HCT116 (cell line): Measurements from ENCODE around the gene FAM24A. TPM values are rescaled to one million over a fixed set of nuclear protein-coding genes. Genes with fewer than 3 reads are reported as not detected.
A peak's percentile ranks its signal among the peaks of the same experiment; 100 is the strongest.

Source experiments
- ATAC-seq: fragments of 200-7000 bp; cut with Tn5 transposase; 2 replicates; pipeline ENCODE4 v1.9.1; 2020; ENCODE audit warnings: mild to moderate bottlenecking, moderate library complexity
- BruUV-seq: library from RNA; stranded (reverse); fragments of 400-500 nt; replicated peaks from 2 replicates; lab custom pipeline; 2021; lab: Mats Ljungman, UMichigan
- CTCF ChIA-PET: fragments of 300-600 bp; sonication (Branson Sonifier 250); formaldehyde crosslinking; loops from one replicate; lab custom pipeline; 2021; ENCODE audit warnings: antibody characterized with exemption; lab: Charles Lee
- POLR2A ChIA-PET: fragments of 300-600, 350-600 bp; sonication (Branson Sonifier 250); formaldehyde crosslinking; loops from one replicate; lab custom pipeline; 2021; ENCODE audit warnings: antibody characterized with exemption; lab: Charles Lee
- RAD21 ChIA-PET, 2 experiments: fragments of 300-600 bp; sonication (Branson Sonifier 250); formaldehyde crosslinking; loops; one replicate each; lab custom pipeline; 2023; ENCODE audit warnings: low total read pairs in 2 of 2; ENCODE audit not compliant: uncharacterized antibody in 2 of 2, unreplicated experiment in 2 of 2, low non-redundant PET in 1 of 2; lab: Charles Lee
- DNase-seq: peaks from one replicate; pipeline ENCODE4 v3.0.0-alpha.2; 2010; ENCODE audit warnings: low read depth, low spot score
- H2AFZ ChIP-seq: fragments of 200-600 bp; shearing (Covaris generic), sonication (generic); 2 replicates; pipeline ENCODE4 v1.6.1; 2017; ENCODE audit warnings: low read depth, mixed run types, mixed read lengths, antibody characterized with exemption, low read length; ENCODE audit not compliant: poor library complexity, severe bottlenecking
- H3K27ac ChIP-seq: 2 replicates; pipeline ENCODE4 v1.5.1; 2012; ENCODE audit warnings: low read depth, low read length
- H3K27me3 ChIP-seq: fragments of 200-600 bp; sonication (generic); 2 replicates; pipeline ENCODE4 v1.6.1; 2016; ENCODE audit warnings: mixed run types, low read length, mixed read lengths; ENCODE audit not compliant: insufficient read depth
- H3K36me3 ChIP-seq, 2 experiments: fragments of 200-500 bp in 1 of 2; fragments of 200-600 bp in 1 of 2; sonication (Bioruptor generic) in 1 of 2; sonication (generic) in 1 of 2; 2 replicates each; pipeline versions ENCODE4 v1.5.1 to v1.6.1; 2014 to 2016; ENCODE audit warnings: low read length in 2 of 2, inconsistent platforms in 1 of 2, mixed read lengths in 1 of 2, mixed run types in 1 of 2; ENCODE audit not compliant: insufficient read depth in 2 of 2, control insufficient read depth in 1 of 2
- H3K4me1 ChIP-seq, 2 experiments: fragments of 200-600 bp in 1 of 2; sonication (generic) in 1 of 2; 2 replicates each; pipeline versions ENCODE4 v1.5.1 to v1.6.1; 2012 to 2017; ENCODE audit warnings: low read length in 2 of 2, inconsistent platforms in 1 of 2, mild to moderate bottlenecking in 1 of 2, mixed read lengths in 1 of 2, mixed run types in 1 of 2, moderate library complexity in 1 of 2; ENCODE audit not compliant: insufficient read depth in 2 of 2, control insufficient read depth in 1 of 2
- H3K4me2 ChIP-seq: fragments of 200-600 bp; sonication (generic); 2 replicates; pipeline ENCODE4 v1.6.1; 2017; ENCODE audit warnings: mixed run types, low read length, mixed read lengths
- H3K4me3 ChIP-seq, 2 experiments: fragments of 200-600 bp in 1 of 2; sonication (generic) in 1 of 2; replicated peaks in 1 of 2; 2 replicates each; pipeline ENCODE4 v1.5.1; 2011 to 2016; ENCODE audit warnings: low read length in 2 of 2, control low read depth in 1 of 2, low read depth in 1 of 2, mild to moderate bottlenecking in 1 of 2, mixed read lengths in 1 of 2, mixed run types in 1 of 2
- H3K79me2 ChIP-seq: fragments of 200-600 bp; sonication (generic); 2 replicates; pipeline ENCODE4 v1.6.1; 2017; ENCODE audit warnings: mild to moderate bottlenecking, mixed run types, low read length, moderate library complexity, mixed read lengths; ENCODE audit not compliant: insufficient read depth
- H3K9ac ChIP-seq: fragments of 200-600 bp; sonication (generic); 2 replicates; pipeline ENCODE4 v1.6.1; 2016; ENCODE audit warnings: low read length, mixed read lengths
- H3K9me2 ChIP-seq: fragments of 200-600 bp; sonication (generic), shearing (Covaris generic); 2 replicates; pipeline ENCODE4 v1.6.1; 2017; ENCODE audit warnings: mixed run types, mild to moderate bottlenecking, moderate library complexity; ENCODE audit not compliant: insufficient read depth
- H3K9me3 ChIP-seq, 2 experiments: fragments of 200-500 bp in 1 of 2; fragments of 200-600 bp in 1 of 2; sonication (Bioruptor generic) in 1 of 2; sonication (generic) in 1 of 2; 2 replicates each; pipeline ENCODE4 v1.6.1; 2014 to 2017; ENCODE audit warnings: low read length in 2 of 2, mixed read lengths in 2 of 2, inconsistent platforms in 1 of 2, low read depth in 1 of 2, mild to moderate bottlenecking in 1 of 2, mixed run types in 1 of 2, moderate library complexity in 1 of 2; ENCODE audit not compliant: control insufficient read depth in 1 of 2, insufficient read depth in 1 of 2
- H4K20me1 ChIP-seq: fragments of 200-600 bp; sonication (generic), shearing (Covaris generic); 2 replicates; pipeline ENCODE4 v1.6.1; 2017; ENCODE audit warnings: mixed run types, mild to moderate bottlenecking, moderate library complexity; ENCODE audit not compliant: insufficient read depth
- CBX3 ChIP-seq: IDR thresholded peaks from 2 replicates; pipeline ENCODE4 v1.6.1; 2012; ENCODE audit warnings: low read depth
- CEBPB ChIP-seq: IDR thresholded peaks from 2 replicates; pipeline ENCODE4 v1.6.1; 2012; ENCODE audit warnings: low read depth
- EGR1 ChIP-seq: IDR thresholded peaks from 2 replicates; pipeline ENCODE4 v1.6.1; 2012; ENCODE audit warnings: low read depth
- ELF1 ChIP-seq: IDR thresholded peaks from 2 replicates; pipeline ENCODE4 v1.6.1; 2012; ENCODE audit warnings: low read depth, borderline replicate concordance
- EZH2 ChIP-seq: fragments of 200-600 bp; sonication (generic); IDR thresholded peaks from 2 replicates; pipeline ENCODE4 v1.6.1; 2017; ENCODE audit warnings: antibody characterized with exemption, mixed run types
- EZH2phosphoT487 ChIP-seq: fragments of 200-600 bp; IDR thresholded peaks from 2 replicates; pipeline ENCODE4 v1.6.1; 2018; ENCODE audit warnings: antibody characterized with exemption, borderline replicate concordance
- FOSL1 ChIP-seq: IDR thresholded peaks from 2 replicates; pipeline ENCODE4 v1.6.1; 2012; ENCODE audit warnings: low read depth
- JUND ChIP-seq: IDR thresholded peaks from 2 replicates; pipeline ENCODE4 v1.6.1; 2012
- POLR2A ChIP-seq: IDR thresholded peaks from 2 replicates; pipeline ENCODE4 v1.7.0; 2011; ENCODE audit warnings: borderline replicate concordance; ENCODE audit not compliant: insufficient read depth, insufficient read length; ENCODE audit errors: extremely low read depth
- POLR2AphosphoS5 ChIP-seq: IDR thresholded peaks from 2 replicates; pipeline ENCODE4 v1.6.1; 2011; ENCODE audit warnings: mild to moderate bottlenecking, low read depth, low read length, moderate library complexity
- RAD21 ChIP-seq: IDR thresholded peaks from 2 replicates; pipeline ENCODE4 v1.6.1; 2012; ENCODE audit warnings: low read depth, mild to moderate bottlenecking
- SIN3A ChIP-seq: IDR thresholded peaks from 2 replicates; pipeline ENCODE4 v1.6.1; 2012; ENCODE audit warnings: low read depth
- SP1 ChIP-seq: IDR thresholded peaks from 2 replicates; pipeline ENCODE4 v1.6.1; 2012; ENCODE audit warnings: low read depth
- SRF ChIP-seq: IDR thresholded peaks from 2 replicates; pipeline ENCODE4 v1.6.1; 2012; ENCODE audit warnings: low read depth
- YY1 ChIP-seq: IDR thresholded peaks from 2 replicates; pipeline ENCODE4 v1.6.1; 2011; ENCODE audit warnings: low read length, low read depth, moderate library complexity, mild to moderate bottlenecking; ENCODE audit not compliant: insufficient replicate concordance; ENCODE audit errors: extremely low read depth
- ZFX ChIP-seq: fragments of 450-650 bp; IDR thresholded peaks from 2 replicates; pipeline ENCODE4 v1.6.1; 2017
- ZNF274 ChIP-seq: fragments of 200-500 bp; sonication (Bioruptor generic); IDR thresholded peaks from 2 replicates; pipeline ENCODE4 v1.6.1; 2014; ENCODE audit warnings: mild to moderate bottlenecking, low read depth, low read length, inconsistent platforms
- intact Hi-C: fragments of 100-400 bp; cut with micrococcal nuclease; formaldehyde crosslinking; loops from 2 replicates; pipeline ENCODE4 v1.10.0; 2022
- total RNA-seq: library from RNA; stranded (reverse); gene quantifications from one replicate; pipeline ENCODE4 v1.2.1, GENCODE V29; 2021; ENCODE audit not compliant: unreplicated experiment
- TF ChIP-seq, protein P1 (sequence below): IDR thresholded peaks from 2 replicates; pipeline ENCODE4 v1.6.1; 2011; ENCODE audit warnings: mild to moderate bottlenecking, low read length, moderate library complexity; ENCODE audit not compliant: insufficient replicate concordance; ENCODE audit errors: extremely low read depth
- TF ChIP-seq, protein P2 (sequence below): IDR thresholded peaks from 2 replicates; pipeline ENCODE4 v1.6.1; 2012
- TF ChIP-seq, protein P3 (sequence below): IDR thresholded peaks from 2 replicates; pipeline ENCODE4 v1.6.1; 2012; ENCODE audit warnings: low read depth

Gene FAM24A
- total RNA-seq, 1 experiment from 2014 or later = not detected

DNA sequence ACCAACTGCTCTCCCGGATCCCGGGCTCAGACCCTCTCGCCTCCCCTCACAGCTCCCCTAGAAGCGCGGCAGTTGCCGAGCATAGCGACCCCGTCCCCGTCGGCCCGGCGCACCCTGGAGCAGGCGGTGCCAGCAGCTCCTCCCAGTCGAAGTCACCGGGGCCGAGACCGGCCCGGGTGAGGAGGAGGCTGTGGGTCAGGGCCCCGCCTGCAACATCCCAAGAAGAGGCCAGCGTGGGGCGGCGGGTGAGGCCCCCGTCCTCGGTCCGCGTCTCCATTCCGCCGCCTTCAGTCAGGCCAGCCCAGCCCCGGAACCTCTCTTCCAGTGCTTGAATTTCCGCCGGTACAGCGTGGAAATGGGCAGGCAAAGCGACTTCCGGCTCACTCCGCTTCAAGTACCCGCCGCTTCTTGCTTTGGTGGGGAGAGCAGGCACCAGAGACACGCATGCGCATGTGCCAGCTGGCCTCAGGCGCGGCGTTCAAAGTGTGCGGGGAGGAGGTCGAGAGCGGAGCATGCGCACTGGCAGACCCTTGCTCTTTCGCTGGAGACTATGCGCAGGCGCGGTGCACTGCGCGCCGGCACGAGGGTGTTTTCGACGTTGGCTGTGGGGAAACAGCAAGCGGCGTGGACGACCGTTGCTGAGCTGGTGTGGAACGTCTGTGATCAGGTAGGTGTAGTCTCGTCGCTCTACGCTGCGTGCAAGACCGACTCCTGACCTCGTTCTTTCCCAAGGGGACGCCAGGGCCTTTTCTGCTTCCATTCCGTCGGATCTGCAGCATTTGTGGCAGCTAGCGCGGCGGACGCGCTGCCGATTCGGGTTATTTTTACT lies 43.7 kb downstream of the FAM24A start, which contains the start of gene C10orf88:
Gene C10orf88, minus strand, starts transcription at position 326 of the 829 bp plus-strand sequence. Its CDS starts 49 bp downstream, at position 277.
- BruUV-seq = no TSS peak
- TF ChIP-seq SIN3A (no peak), SRF (no peak; the same call in 1 of the 2 replicates), ZFX (peak; percentile 80), JUND (no peak), EZH2phosphoT487 (no peak), EZH2 (no peak), CBX3 (peak; percentile 100), ZNF274 (no peak), YY1 (peak; percentile 90), POLR2AphosphoS5 (peak; percentile 90), FOSL1 (no peak), ELF1 (no peak), EGR1 (no peak), POLR2A (peak; percentile 43), SP1 (no peak), RAD21 (no peak), CEBPB (no peak)
- TF ChIP-seq, protein P1, sequence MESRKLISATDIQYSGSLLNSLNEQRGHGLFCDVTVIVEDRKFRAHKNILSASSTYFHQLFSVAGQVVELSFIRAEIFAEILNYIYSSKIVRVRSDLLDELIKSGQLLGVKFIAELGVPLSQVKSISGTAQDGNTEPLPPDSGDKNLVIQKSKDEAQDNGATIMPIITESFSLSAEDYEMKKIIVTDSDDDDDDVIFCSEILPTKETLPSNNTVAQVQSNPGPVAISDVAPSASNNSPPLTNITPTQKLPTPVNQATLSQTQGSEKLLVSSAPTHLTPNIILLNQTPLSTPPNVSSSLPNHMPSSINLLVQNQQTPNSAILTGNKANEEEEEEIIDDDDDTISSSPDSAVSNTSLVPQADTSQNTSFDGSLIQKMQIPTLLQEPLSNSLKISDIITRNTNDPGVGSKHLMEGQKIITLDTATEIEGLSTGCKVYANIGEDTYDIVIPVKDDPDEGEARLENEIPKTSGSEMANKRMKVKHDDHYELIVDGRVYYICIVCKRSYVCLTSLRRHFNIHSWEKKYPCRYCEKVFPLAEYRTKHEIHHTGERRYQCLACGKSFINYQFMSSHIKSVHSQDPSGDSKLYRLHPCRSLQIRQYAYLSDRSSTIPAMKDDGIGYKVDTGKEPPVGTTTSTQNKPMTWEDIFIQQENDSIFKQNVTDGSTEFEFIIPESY = peak; percentile 44
- TF ChIP-seq, protein P2, sequence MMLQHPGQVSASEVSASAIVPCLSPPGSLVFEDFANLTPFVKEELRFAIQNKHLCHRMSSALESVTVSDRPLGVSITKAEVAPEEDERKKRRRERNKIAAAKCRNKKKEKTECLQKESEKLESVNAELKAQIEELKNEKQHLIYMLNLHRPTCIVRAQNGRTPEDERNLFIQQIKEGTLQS = no peak
- TF ChIP-seq, protein P3, sequence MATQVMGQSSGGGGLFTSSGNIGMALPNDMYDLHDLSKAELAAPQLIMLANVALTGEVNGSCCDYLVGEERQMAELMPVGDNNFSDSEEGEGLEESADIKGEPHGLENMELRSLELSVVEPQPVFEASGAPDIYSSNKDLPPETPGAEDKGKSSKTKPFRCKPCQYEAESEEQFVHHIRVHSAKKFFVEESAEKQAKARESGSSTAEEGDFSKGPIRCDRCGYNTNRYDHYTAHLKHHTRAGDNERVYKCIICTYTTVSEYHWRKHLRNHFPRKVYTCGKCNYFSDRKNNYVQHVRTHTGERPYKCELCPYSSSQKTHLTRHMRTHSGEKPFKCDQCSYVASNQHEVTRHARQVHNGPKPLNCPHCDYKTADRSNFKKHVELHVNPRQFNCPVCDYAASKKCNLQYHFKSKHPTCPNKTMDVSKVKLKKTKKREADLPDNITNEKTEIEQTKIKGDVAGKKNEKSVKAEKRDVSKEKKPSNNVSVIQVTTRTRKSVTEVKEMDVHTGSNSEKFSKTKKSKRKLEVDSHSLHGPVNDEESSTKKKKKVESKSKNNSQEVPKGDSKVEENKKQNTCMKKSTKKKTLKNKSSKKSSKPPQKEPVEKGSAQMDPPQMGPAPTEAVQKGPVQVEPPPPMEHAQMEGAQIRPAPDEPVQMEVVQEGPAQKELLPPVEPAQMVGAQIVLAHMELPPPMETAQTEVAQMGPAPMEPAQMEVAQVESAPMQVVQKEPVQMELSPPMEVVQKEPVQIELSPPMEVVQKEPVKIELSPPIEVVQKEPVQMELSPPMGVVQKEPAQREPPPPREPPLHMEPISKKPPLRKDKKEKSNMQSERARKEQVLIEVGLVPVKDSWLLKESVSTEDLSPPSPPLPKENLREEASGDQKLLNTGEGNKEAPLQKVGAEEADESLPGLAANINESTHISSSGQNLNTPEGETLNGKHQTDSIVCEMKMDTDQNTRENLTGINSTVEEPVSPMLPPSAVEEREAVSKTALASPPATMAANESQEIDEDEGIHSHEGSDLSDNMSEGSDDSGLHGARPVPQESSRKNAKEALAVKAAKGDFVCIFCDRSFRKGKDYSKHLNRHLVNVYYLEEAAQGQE = no peak

More for the DNA sequence above, 43.7 kb downstream of the FAM24A start, which contains the start of gene C10orf88:
- Histone ChIP-seq H3K9me2 (no peaks in the 10 kb centered on the region), H3K9ac (peak within 1 kb of the TSS; percentile 75), H3K27me3 (no peaks in the 10 kb centered on the region), H3K4me2 (peak within 1 kb of the TSS; percentile 90), H3K9me3 (peaks cover 0 to 7% of the 10 kb centered on the region in 2 experiments; a peak in 1 of 4 replicates), H3K36me3 (0 out of 4 replicates have a peak, but pooled peaks cover 0 to 5% of the 10 kb centered on the region in 2 experiments), H2AFZ (peak within 1 kb of the TSS; percentile 40), H4K20me1 (no peaks in the 10 kb centered on the region), H3K79me2 (0 out of 2 replicates have a peak, but pooled peaks cover 4% of the 10 kb centered on the region), H3K4me1 (peaks cover 0 to 16% of the 10 kb centered on the region in 2 experiments; a peak in 2 of 4 replicates), H3K27ac (peak within 1 kb of the TSS; percentile 66; the same call in 1 of the 2 replicates), H3K4me3 (peak within 1 kb of the TSS; percentile 72 to 83)
- intact Hi-C loops = loop anchor here (1.0 kb wide), 2 partner anchors 26 to 54 kb away; partner anchors contain the start of genes IKZF5 and PSTK
- peak; percentile 99 for DNase-seq
- POLR2A ChIA-PET = no interaction called here
- RAD21 ChIA-PET = no interaction called here
- CTCF ChIA-PET = interaction anchor here (1.4 kb wide), 1 partner anchor 26 kb away, joined by 7 read pairs; the partner anchor contains the start of gene PSTK
- peak; percentile 99 for ATAC-seq
